GM12873 (cell line): Measurements from ENCODE around the gene CTDP1.

Experiments
- CTCF ChIP-seq: IDR thresholded peaks from 2 replicates; pipeline ENCODE4 v1.5.1; 2012; ENCODE audit warnings: low read depth, mild to moderate bottlenecking, moderate library complexity, low read length, control low read depth; ENCODE audit not compliant: insufficient read depth; ENCODE audit errors: missing control alignments

CTDP1 gene

GRCh38 chr18:79662439-79662838, 17.2 kb upstream of the CTDP1 start:
- TF ChIP-seq CTCF = no peak

GRCh38 chr18:79664525-79665125, 15.0 kb upstream of the CTDP1 start:
- no peak for TF ChIP-seq CTCF

- TF ChIP-seq CTCF = no peak
These were observed 11.4 kb upstream of the CTDP1 start for GRCh38 chr18:79668203-79668602.

- TF ChIP-seq CTCF = no peak
These were observed 6.9 kb upstream of the CTDP1 start for GRCh38 chr18:79672490-79673276.

- no peak for TF ChIP-seq CTCF
These were observed 2.4 kb upstream of the CTDP1 start for GRCh38 chr18:79677221-79677620.

- TF ChIP-seq CTCF = no peak
These were observed 1.8 kb upstream of the CTDP1 start for GRCh38 chr18:79677840-79678239.

- TF ChIP-seq CTCF = no peak
These were observed 695 bp upstream of the CTDP1 start for GRCh38 chr18:79678665-79679551.
